IMR-90 (cell line): Measurements from ENCODE around the gene BRD8. TPM values are rescaled to one million over a fixed set of nuclear protein-coding genes. Genes with fewer than 3 reads are reported as not detected.

Experiments used
- ATAC-seq: fragments of 200-7000 bp; cut with Tn5 transposase; 2 replicates; pipeline ENCODE4 v1.9.1; 2020; ENCODE audit warnings: low read depth, mild to moderate bottlenecking, moderate library complexity
- BruUV-seq: library from RNA; stranded (reverse); fragments of 400-500 nt; replicated peaks from 2 replicates; lab custom pipeline; 2021; lab: Mats Ljungman, UMichigan
- CTCF ChIA-PET: fragments of 300-600 bp; formaldehyde crosslinking; extraction: SDS; loops from one replicate; lab custom pipeline; 2021; ENCODE audit warnings: antibody characterized with exemption; lab: Yijun Ruan, JAX
- POLR2A ChIA-PET: fragments of 300-600 bp; sonication (Branson Sonifier 250); formaldehyde crosslinking; loops from one replicate; lab custom pipeline; 2022; ENCODE audit warnings: antibody characterized with exemption; ENCODE audit not compliant: unreplicated experiment; lab: Charles Lee
- DNase-seq: peaks from one replicate; pipeline ENCODE4 v3.0.0; 2013
- H2AFZ ChIP-seq: replicated peaks from 2 replicates; pipeline ENCODE3; 2013; ENCODE audit warnings: low read length, mild to moderate bottlenecking; ENCODE audit not compliant: poor library complexity
- H2AK5ac ChIP-seq: 2 replicates; pipeline ENCODE4 v1.6.1; 2013; ENCODE audit warnings: low read depth, low read length, inconsistent platforms
- H2AK9ac ChIP-seq: replicated peaks from 2 replicates; pipeline ENCODE3; 2013; ENCODE audit warnings: mild to moderate bottlenecking, low read depth, low read length, moderate library complexity; ENCODE audit not compliant: poor library complexity
- H2BK120ac ChIP-seq: 2 replicates; pipeline ENCODE4 v1.6.1; 2013; ENCODE audit warnings: low read depth, low read length, inconsistent platforms
- H2BK15ac ChIP-seq: 3 replicates; pipeline ENCODE4 v1.6.1; 2013; ENCODE audit warnings: low read depth, low read length, inconsistent platforms
- H2BK20ac ChIP-seq: 2 replicates; pipeline ENCODE4 v1.6.1; 2013; ENCODE audit warnings: low read depth, mild to moderate bottlenecking, inconsistent platforms, low read length, moderate library complexity
- H2BK5ac ChIP-seq: 2 replicates; pipeline ENCODE4 v1.6.1; 2013; ENCODE audit warnings: mild to moderate bottlenecking, low read depth, low read length, inconsistent platforms; ENCODE audit not compliant: poor library complexity, severe bottlenecking
- H3K14ac ChIP-seq: replicated peaks from 2 replicates; pipeline ENCODE4 v1.6.1; 2013; ENCODE audit warnings: low read depth, low read length, inconsistent platforms
- H3K18ac ChIP-seq: 2 replicates; pipeline ENCODE4 v1.6.1; 2013; ENCODE audit warnings: low read depth, low read length, control low read depth
- H3K23ac ChIP-seq: 2 replicates; pipeline ENCODE4 v1.6.1; 2013; ENCODE audit warnings: low read depth, low read length, inconsistent platforms
- H3K27ac ChIP-seq: 2 replicates; pipeline ENCODE4 v1.5.1; 2013; ENCODE audit warnings: mild to moderate bottlenecking, control low read depth, low read length; ENCODE audit not compliant: insufficient read depth
- H3K27me3 ChIP-seq: 2 replicates; pipeline ENCODE4 v1.6.1; 2013; ENCODE audit warnings: low read length; ENCODE audit not compliant: control insufficient read depth, insufficient read depth
- H3K36me3 ChIP-seq: 2 replicates; pipeline ENCODE4 v1.6.1; 2013; ENCODE audit warnings: low read length, mixed read lengths; ENCODE audit not compliant: control insufficient read depth, insufficient read depth
- H3K4ac ChIP-seq: 2 replicates; pipeline ENCODE4 v1.6.1; 2013; ENCODE audit warnings: low read depth, low read length, inconsistent platforms
- H3K4me1 ChIP-seq: 2 replicates; pipeline ENCODE4 v1.6.1; 2013; ENCODE audit warnings: low read length, mixed read lengths; ENCODE audit not compliant: control insufficient read depth, insufficient read depth
- H3K4me2 ChIP-seq: 2 replicates; pipeline ENCODE4 v1.6.1; 2013; ENCODE audit warnings: low read depth, mild to moderate bottlenecking, control low read depth, low read length, moderate library complexity
- H3K4me3 ChIP-seq: 2 replicates; pipeline ENCODE4 v1.5.1; 2013; ENCODE audit warnings: low read depth, mild to moderate bottlenecking, control low read depth, low read length, moderate library complexity; ENCODE audit not compliant: insufficient read depth
- H3K56ac ChIP-seq: 2 replicates; pipeline ENCODE4 v1.6.1; 2013; ENCODE audit warnings: low read length, inconsistent platforms; ENCODE audit not compliant: insufficient read depth; ENCODE audit errors: extremely low read depth
- H3K79me1 ChIP-seq, 2 experiments: 2 replicates each; pipeline ENCODE4 v1.6.1; 2013; ENCODE audit warnings: low read length in 2 of 2, inconsistent platforms in 1 of 2, low read depth in 1 of 2
- H3K9ac ChIP-seq: 2 replicates; pipeline ENCODE4 v1.6.1; 2013; ENCODE audit warnings: low read depth, low read length, control low read depth
- H3K9me1 ChIP-seq: 2 replicates; pipeline ENCODE4 v1.6.1; 2013; ENCODE audit warnings: low read length, inconsistent platforms; ENCODE audit not compliant: insufficient read depth
- H3K9me3 ChIP-seq: 2 replicates; pipeline ENCODE4 v1.6.1; 2013; ENCODE audit warnings: low read length; ENCODE audit not compliant: control insufficient read depth, insufficient read depth
- H4K20me1 ChIP-seq: 2 replicates; pipeline ENCODE4 v1.6.1; 2013; ENCODE audit warnings: low read length, inconsistent platforms; ENCODE audit not compliant: insufficient read depth
- H4K5ac ChIP-seq: 2 replicates; pipeline ENCODE4 v1.6.1; 2013; ENCODE audit warnings: mild to moderate bottlenecking, low read depth, low read length, control low read depth
- H4K8ac ChIP-seq, 2 experiments: 2 replicates each; pipeline ENCODE4 v1.6.1; 2013; ENCODE audit warnings: low read depth in 2 of 2, low read length in 2 of 2, control low read depth in 1 of 2, inconsistent platforms in 1 of 2
- H4K91ac ChIP-seq: 2 replicates; pipeline ENCODE4 v1.6.1; 2013; ENCODE audit warnings: low read depth, low read length, inconsistent platforms; ENCODE audit not compliant: insufficient read depth
- BHLHE40 ChIP-seq: fragments of 150-350 bp; IDR thresholded peaks from 2 replicates; pipeline ENCODE4 v1.6.1; 2016; ENCODE audit warnings: mild to moderate bottlenecking, low read depth, low read length
- CEBPB ChIP-seq: IDR thresholded peaks from 2 replicates; pipeline ENCODE4 v1.6.1; 2012; ENCODE audit warnings: low read depth, low read length, improper control_type of control experiment
- CHD1 ChIP-seq: IDR thresholded peaks from 2 replicates; pipeline ENCODE4 v1.6.1; 2012; ENCODE audit warnings: low read depth, low read length, improper control_type of control experiment
- CTCF ChIP-seq: conservative IDR thresholded peaks from 2 replicates; pipeline ENCODE4 v1.5.1; 2012; ENCODE audit warnings: mild to moderate bottlenecking, low read depth, low read length, improper control_type of control experiment
- FOS ChIP-seq: fragments of 150-350 bp; IDR thresholded peaks from 2 replicates; pipeline ENCODE4 v1.6.1; 2016; ENCODE audit warnings: low read depth, low read length
- MAFK ChIP-seq: IDR thresholded peaks from 2 replicates; pipeline ENCODE4 v1.6.1; 2012; ENCODE audit warnings: low read depth, low read length, improper control_type of control experiment
- MAZ ChIP-seq: IDR thresholded peaks from 2 replicates; pipeline ENCODE4 v1.6.1; 2012; ENCODE audit warnings: low read depth, mild to moderate bottlenecking, low read length, improper control_type of control experiment, moderate library complexity, borderline replicate concordance
- MXI1 ChIP-seq: IDR thresholded peaks from 2 replicates; pipeline ENCODE4 v1.6.1; 2012; ENCODE audit warnings: low read depth, mild to moderate bottlenecking, low read length, moderate library complexity, borderline replicate concordance
- NFE2L2 ChIP-seq: fragments of 150-350 bp; IDR thresholded peaks from 2 replicates; pipeline ENCODE4 v1.6.1; 2016; ENCODE audit warnings: low read depth, mild to moderate bottlenecking, low read length
- POLR2A ChIP-seq: IDR thresholded peaks from 2 replicates; pipeline ENCODE4 v1.6.1; 2012; ENCODE audit warnings: mild to moderate bottlenecking, low read depth, low read length
- RAD21 ChIP-seq: IDR thresholded peaks from 2 replicates; pipeline ENCODE4 v1.6.1; 2012; ENCODE audit warnings: low read length, improper control_type of control experiment
- RCOR1 ChIP-seq: IDR thresholded peaks from 2 replicates; pipeline ENCODE4 v1.6.1; 2012; ENCODE audit warnings: mild to moderate bottlenecking, low read length, improper control_type of control experiment; ENCODE audit not compliant: insufficient replicate concordance
- RFX5 ChIP-seq: IDR thresholded peaks from 2 replicates; pipeline ENCODE4 v1.8.0; 2012; ENCODE audit warnings: low read depth, mild to moderate bottlenecking, low read length, moderate library complexity
- SMC3 ChIP-seq: fragments of 150-350 bp; IDR thresholded peaks from 2 replicates; pipeline ENCODE4 v1.6.1; 2016; ENCODE audit warnings: low read depth, mild to moderate bottlenecking, antibody characterized with exemption, low read length, moderate library complexity
- USF2 ChIP-seq: fragments of 150-350 bp; IDR thresholded peaks from 2 replicates; pipeline ENCODE4 v1.6.1; 2017; ENCODE audit warnings: mild to moderate bottlenecking, antibody characterized with exemption, low read length, low read depth
- WGBS, 2 experiments: methylation state at CpG; one replicate each; pipeline versions ENCODE4 v1.1.5 to v1.1.7; 2013; ENCODE audit warnings: missing lambda C conversion rate in 2 of 2; ENCODE audit not compliant: insufficient read length in 1 of 2; ENCODE audit errors: extremely low coverage in 2 of 2; 5-methylcytosine and 5-hydroxymethylcytosine counted together
- dilution Hi-C: fragments of 300-500 bp; cut with HindIII; formaldehyde crosslinking; loops from one replicate; pipeline ENCODE4 v1.14.3; 2018; ENCODE audit warnings: low sequenced_read_pairs; ENCODE audit not compliant: unreplicated experiment
- in situ Hi-C: fragments of 300-500 bp; cut with MboI; formaldehyde crosslinking; loops from 3 replicates; pipeline ENCODE4 v1.14.3; 2019; ENCODE audit warnings: low sequenced_read_pairs, inconsistent platforms, mixed read lengths
- intact Hi-C: fragments of 100-400 bp; cut with micrococcal nuclease; formaldehyde crosslinking; loops from 2 replicates; pipeline ENCODE4 v1.10.0; 2022
- polyA plus RNA-seq, 3 experiments: library from polyadenylated mRNA; depleted of rRNA; stranded (reverse); fragments of >200 nt; gene quantifications; 2 replicates each; pipeline ENCODE4 v1.2.3, GENCODE V29; 2012; ENCODE audit warnings: low replicate concordance in 1 of 3
- total RNA-seq: library from RNA; depleted of rRNA; stranded (reverse); fragments of >200 nt; gene quantifications from 2 replicates; pipeline ENCODE4 v1.2.3, GENCODE V29; 2012
- TF ChIP-seq, protein P1 (sequence below): fragments of 150-350 bp; IDR thresholded peaks from 2 replicates; pipeline ENCODE4 v1.6.1; 2016; ENCODE audit warnings: low read depth, mild to moderate bottlenecking, low read length, moderate library complexity, borderline replicate concordance

The BRD8 gene
- total and polyA plus RNA-seq, 2 of the 4 experiments (the other 2 are of a cell fraction), result 36.9 to 43.6 TPM

DNA sequence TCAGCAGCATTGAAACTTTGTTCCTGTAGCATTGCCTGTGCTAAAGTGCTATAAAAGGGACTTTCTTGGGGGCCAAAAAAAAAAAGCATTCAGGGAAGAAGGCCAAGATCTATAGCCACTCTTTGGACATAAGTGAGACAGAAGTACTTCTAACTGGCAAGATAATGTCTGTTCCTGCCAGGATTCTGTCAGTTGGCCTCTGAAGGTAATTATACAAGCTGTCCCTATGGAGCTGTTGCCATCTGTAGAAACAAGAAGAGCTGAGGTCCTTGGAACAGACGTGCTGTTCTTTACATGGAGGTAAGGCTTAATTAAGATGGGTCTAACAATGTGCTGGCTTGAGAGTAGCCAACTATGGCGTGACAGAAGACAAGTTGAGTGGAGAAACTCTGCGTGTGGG is 10.2 kb upstream of the BRD8 start:
- ChIA-PET CTCF (interaction anchor here (1.4 kb wide), 1 partner anchor 9 kb away, joined by 3 read pairs; the partner anchor contains the start of gene KIF20A), POLR2A (no interaction called here)
- Histone ChIP-seq H3K23ac (no peak overlapping the region), H3K4me1 (no peaks in the 10 kb centered on the region), H3K4ac (no peak overlapping the region), H3K18ac (no peak overlapping the region), H4K5ac (no peak overlapping the region), H2BK5ac (no peak overlapping the region), H2AK9ac (no peak overlapping the region), H3K56ac (no peak overlapping the region), H3K9me3 (no peaks in the 10 kb centered on the region), H3K9me1 (no peaks in the 10 kb centered on the region), H2BK15ac (no peak overlapping the region), H3K27ac (no peak overlapping the region), H4K91ac (no peak overlapping the region), H3K36me3 (peaks cover 52% of the 10 kb centered on the region), H3K4me2 (no peak overlapping the region), H3K4me3 (no peak overlapping the region), H4K8ac (no peak overlapping the region), H2AFZ (no peak overlapping the region), H3K27me3 (no peaks in the 10 kb centered on the region), H2AK5ac (no peak overlapping the region), H2BK20ac (no peak overlapping the region), H3K9ac (no peak overlapping the region), H2BK120ac (no peak overlapping the region), H4K20me1 (no peaks in the 10 kb centered on the region), H3K79me1 (peaks cover 0 to 4% of the 10 kb centered on the region in 2 experiments; a peak in 1 of 4 replicates), H3K14ac (no peak overlapping the region)
- TF ChIP-seq FOS (no peak), MAZ (no peak), MAFK (no peak), RFX5 (no peak), CHD1 (no peak), USF2 (no peak), BHLHE40 (no peak), RCOR1 (no peak), MXI1 (no peak), CEBPB (no peak), CTCF (no peak), NFE2L2 (no peak), SMC3 (no peak), RAD21 (no peak), POLR2A (no peak)
- TF ChIP-seq, protein P1, sequence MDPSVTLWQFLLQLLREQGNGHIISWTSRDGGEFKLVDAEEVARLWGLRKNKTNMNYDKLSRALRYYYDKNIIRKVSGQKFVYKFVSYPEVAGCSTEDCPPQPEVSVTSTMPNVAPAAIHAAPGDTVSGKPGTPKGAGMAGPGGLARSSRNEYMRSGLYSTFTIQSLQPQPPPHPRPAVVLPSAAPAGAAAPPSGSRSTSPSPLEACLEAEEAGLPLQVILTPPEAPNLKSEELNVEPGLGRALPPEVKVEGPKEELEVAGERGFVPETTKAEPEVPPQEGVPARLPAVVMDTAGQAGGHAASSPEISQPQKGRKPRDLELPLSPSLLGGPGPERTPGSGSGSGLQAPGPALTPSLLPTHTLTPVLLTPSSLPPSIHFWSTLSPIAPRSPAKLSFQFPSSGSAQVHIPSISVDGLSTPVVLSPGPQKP, result no peak
- dilution Hi-C loops (no loop called here), in situ Hi-C loops (loop anchor here (10.0 kb wide), 1 partner anchor 226 kb away; no protein-coding TSS in a partner anchor), intact Hi-C loops (no loop called here)
- no peak for ATAC-seq
- WGBS, 2 experiments, result 82% methylated on average over 2 of the region's 3 CpGs; no CpG with 5 or more reads in 1 of the 2 experiments
- DNase-seq, result no peak
- BruUV-seq, result no TSS peak
